T-helper 1 cell treated with Interleukin-12 subunit alpha and Interleukin-12 subunit beta and Interleukin-4 antibody, amounts not matched to agents 30 μg/mL and 1 μg/mL, for 36 hours (primary cell): ENCODE results near the gene ATP10A.

Experiments
- H3K27ac Mint-ChIP-seq: one replicate; pipeline ENCODE4 v1.8.0; 2021; ENCODE audit warnings: mild to moderate bottlenecking, mixed read lengths
- H3K27me3 Mint-ChIP-seq: one replicate; pipeline ENCODE4 v1.8.0; 2021; ENCODE audit warnings: low read depth, mixed read lengths
- H3K36me3 Mint-ChIP-seq: one replicate; pipeline ENCODE4 v1.8.0; 2021; ENCODE audit warnings: low read depth, mixed read lengths
- H3K4me1 Mint-ChIP-seq: one replicate; pipeline ENCODE4 v1.8.0; 2021; ENCODE audit warnings: low read depth, mixed read lengths
- H3K4me3 Mint-ChIP-seq: one replicate; pipeline ENCODE4 v1.8.0; 2021; ENCODE audit warnings: mild to moderate bottlenecking, moderate library complexity, mixed read lengths
- H3K9me3 Mint-ChIP-seq: one replicate; pipeline ENCODE4 v1.8.0; 2021; ENCODE audit warnings: mixed read lengths

Gene ATP10A

GRCh38 chr15:25693321-25694238 lies 169.5 kb downstream of the ATP10A start:
- H3K36me3 Mint-ChIP-seq, result peaks cover 35% of the 10 kb centered on the region
- H3K27me3 Mint-ChIP-seq, result no peaks in the 10 kb centered on the region
- H3K4me3 Mint-ChIP-seq, result no peak overlapping the region
- H3K4me1 Mint-ChIP-seq, result no peaks in the 10 kb centered on the region
- no peak overlapping the region for H3K27ac Mint-ChIP-seq
- H3K9me3 Mint-ChIP-seq, result no peaks in the 10 kb centered on the region

- H3K27me3 Mint-ChIP-seq, result no peaks in the 10 kb centered on the region
- H3K4me1 Mint-ChIP-seq, result no peaks in the 10 kb centered on the region
- H3K36me3 Mint-ChIP-seq, result peaks cover 39% of the 10 kb centered on the region
- H3K9me3 Mint-ChIP-seq, result no peaks in the 10 kb centered on the region
- H3K4me3 Mint-ChIP-seq, result no peak overlapping the region
- H3K27ac Mint-ChIP-seq, result no peak overlapping the region
Observed at GRCh38 chr15:25691544-25692430, 171.3 kb downstream of the ATP10A start.

- H3K27me3 Mint-ChIP-seq, result no peaks in the 10 kb centered on the region
- no peaks in the 10 kb centered on the region for H3K9me3 Mint-ChIP-seq
- peaks cover 37% of the 10 kb centered on the region for H3K36me3 Mint-ChIP-seq
- no peak overlapping the region for H3K4me3 Mint-ChIP-seq
- no peaks in the 10 kb centered on the region for H3K4me1 Mint-ChIP-seq
- H3K27ac Mint-ChIP-seq, result no peak overlapping the region
Observed at GRCh38 chr15:25690673-25691543, 172.2 kb downstream of the ATP10A start.

GRCh38 chr15:25689592-25689991 lies 173.5 kb downstream of the ATP10A start:
- H3K36me3 Mint-ChIP-seq, result peaks cover 39% of the 10 kb centered on the region
- no peaks in the 10 kb centered on the region for H3K4me1 Mint-ChIP-seq
- no peaks in the 10 kb centered on the region for H3K27me3 Mint-ChIP-seq
- no peak overlapping the region for H3K4me3 Mint-ChIP-seq
- no peaks in the 10 kb centered on the region for H3K9me3 Mint-ChIP-seq
- H3K27ac Mint-ChIP-seq, result no peak overlapping the region

GRCh38 chr15:25688166-25688565 lies 175.0 kb downstream of the ATP10A start:
- Mint-ChIP-seq H3K9me3 (no peaks in the 10 kb centered on the region), H3K36me3 (peaks cover 46% of the 10 kb centered on the region), H3K27me3 (no peaks in the 10 kb centered on the region), H3K4me3 (no peak overlapping the region), H3K4me1 (no peaks in the 10 kb centered on the region), H3K27ac (no peak overlapping the region)

- no peaks in the 10 kb centered on the region for H3K27me3 Mint-ChIP-seq
Observed at GRCh38 chr15:25687689-25688088, 175.4 kb downstream of the ATP10A start.

GRCh38 chr15:25687276-25687675 lies 175.9 kb downstream of the ATP10A start:
- no peaks in the 10 kb centered on the region for H3K9me3 Mint-ChIP-seq
- H3K27ac Mint-ChIP-seq, result no peak overlapping the region
- no peaks in the 10 kb centered on the region for H3K27me3 Mint-ChIP-seq
- no peak overlapping the region for H3K4me3 Mint-ChIP-seq
- H3K4me1 Mint-ChIP-seq, result no peaks in the 10 kb centered on the region
- H3K36me3 Mint-ChIP-seq, result peaks cover 48% of the 10 kb centered on the region

More at GRCh38 chr15:25687689-25688088, 175.4 kb downstream of the ATP10A start:
- H3K4me1 Mint-ChIP-seq, result no peaks in the 10 kb centered on the region
- H3K27ac Mint-ChIP-seq, result no peak overlapping the region
- H3K9me3 Mint-ChIP-seq, result no peaks in the 10 kb centered on the region
- H3K4me3 Mint-ChIP-seq, result no peak overlapping the region
- peaks cover 50% of the 10 kb centered on the region for H3K36me3 Mint-ChIP-seq

GRCh38 chr15:25686780-25687179 lies 176.3 kb downstream of the ATP10A start:
- H3K27me3 Mint-ChIP-seq, result no peaks in the 10 kb centered on the region
- H3K4me1 Mint-ChIP-seq, result no peaks in the 10 kb centered on the region
- peaks cover 50% of the 10 kb centered on the region for H3K36me3 Mint-ChIP-seq
- H3K9me3 Mint-ChIP-seq, result no peaks in the 10 kb centered on the region
- H3K4me3 Mint-ChIP-seq, result no peak overlapping the region
- H3K27ac Mint-ChIP-seq, result no peak overlapping the region

GRCh38 chr15:25684521-25685431 lies 178.4 kb downstream of the ATP10A start:
- Mint-ChIP-seq H3K36me3 (peaks cover 58% of the 10 kb centered on the region), H3K4me3 (no peak overlapping the region), H3K27me3 (no peaks in the 10 kb centered on the region), H3K9me3 (no peaks in the 10 kb centered on the region), H3K27ac (no peak overlapping the region), H3K4me1 (no peaks in the 10 kb centered on the region)

- Mint-ChIP-seq H3K36me3 (peaks cover 55% of the 10 kb centered on the region), H3K27ac (no peak overlapping the region), H3K4me3 (no peak overlapping the region)
Observed at GRCh38 chr15:25683911-25684310, 179.2 kb downstream of the ATP10A start.

GRCh38 chr15:25683415-25683814 lies 179.7 kb downstream of the ATP10A start:
- Mint-ChIP-seq H3K27me3 (no peaks in the 10 kb centered on the region), H3K4me1 (no peaks in the 10 kb centered on the region), H3K27ac (no peak overlapping the region), H3K9me3 (no peaks in the 10 kb centered on the region), H3K36me3 (peaks cover 56% of the 10 kb centered on the region), H3K4me3 (no peak overlapping the region)

More at GRCh38 chr15:25683911-25684310, 179.2 kb downstream of the ATP10A start:
- no peaks in the 10 kb centered on the region for H3K9me3 Mint-ChIP-seq
- H3K4me1 Mint-ChIP-seq, result no peaks in the 10 kb centered on the region
- no peaks in the 10 kb centered on the region for H3K27me3 Mint-ChIP-seq

- peaks cover 54% of the 10 kb centered on the region for H3K36me3 Mint-ChIP-seq
- no peak overlapping the region for H3K4me3 Mint-ChIP-seq
- H3K27me3 Mint-ChIP-seq, result no peaks in the 10 kb centered on the region
- H3K4me1 Mint-ChIP-seq, result no peaks in the 10 kb centered on the region
- no peak overlapping the region for H3K27ac Mint-ChIP-seq
- no peaks in the 10 kb centered on the region for H3K9me3 Mint-ChIP-seq
Observed at GRCh38 chr15:25682340-25682739, 180.8 kb downstream of the ATP10A start.

- H3K27ac Mint-ChIP-seq, result no peak overlapping the region
- H3K36me3 Mint-ChIP-seq, result peaks cover 52% of the 10 kb centered on the region
- no peak overlapping the region for H3K4me3 Mint-ChIP-seq
- H3K27me3 Mint-ChIP-seq, result no peaks in the 10 kb centered on the region
- H3K4me1 Mint-ChIP-seq, result no peaks in the 10 kb centered on the region
- H3K9me3 Mint-ChIP-seq, result no peaks in the 10 kb centered on the region
Observed at GRCh38 chr15:25680686-25681025, 182.5 kb downstream of the ATP10A start.
